Measurements from ENCODE around the gene DSP.

The DSP gene

DNA sequence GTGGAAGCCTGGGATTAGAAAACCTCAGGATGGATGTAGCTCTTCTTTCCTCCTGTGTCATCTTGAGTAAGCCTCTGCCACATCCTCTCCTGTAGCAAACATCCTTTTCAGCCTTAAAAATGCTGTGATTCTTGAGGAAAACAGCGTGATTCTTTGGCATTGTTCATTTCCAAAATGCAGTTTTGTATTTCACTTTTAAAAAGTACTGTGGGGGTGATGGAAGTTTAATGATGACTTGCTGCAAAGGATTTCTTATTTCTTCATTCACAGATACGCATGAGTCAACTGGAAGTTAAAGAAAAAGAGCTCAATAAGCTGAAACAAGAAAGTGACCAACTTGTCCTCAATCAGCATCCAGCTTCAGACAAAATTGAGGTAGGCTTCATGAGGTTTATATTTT is 24.6 kb downstream of the DSP start:
- Mint-ChIP-seq H3K4me3 (no peak overlapping the region), H3K36me3 (ENCODE audit: low read depth) (peaks cover 75% of the 10 kb centered on the region), H3K9me3 (no peaks in the 10 kb centered on the region), H3K4me1 (peaks cover 15% of the 10 kb centered on the region), H3K27ac (no peak overlapping the region), H3K27me3 (ENCODE audit: low read depth) (peaks cover 6% of the 10 kb centered on the region)
- TF ChIP-seq CTCF (IDR thresholded peaks at IDR 0.05; ENCODE audit: unreplicated experiment in 3 of 3) = no peak

DNA sequence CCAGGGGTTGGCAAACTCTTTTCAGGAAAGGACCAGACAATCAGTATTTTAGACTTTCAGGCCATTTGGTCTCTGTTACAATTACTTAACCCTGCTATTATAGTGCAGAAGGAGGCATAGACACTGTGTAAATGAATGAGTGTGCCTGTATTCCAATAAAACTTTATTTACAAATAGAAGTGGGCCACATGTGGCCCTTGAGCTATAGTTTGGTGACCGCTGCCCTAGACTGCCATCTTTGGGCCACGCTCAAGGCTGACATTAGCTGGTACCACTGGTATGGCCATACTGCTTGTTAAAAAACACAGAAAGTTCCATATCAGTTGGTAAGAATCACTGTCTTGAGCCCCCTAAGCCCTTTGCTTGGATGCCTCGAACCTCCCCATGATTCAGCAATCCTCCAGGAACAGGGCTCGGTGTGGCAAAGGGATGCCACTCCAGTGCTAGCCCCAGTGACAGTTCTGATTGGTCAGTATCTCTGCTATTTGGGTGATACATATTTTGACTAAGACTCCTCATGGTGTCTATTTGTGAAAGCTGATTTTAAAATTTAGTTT is 25.2 kb downstream of the DSP start:
- H3K9me3 Mint-ChIP-seq = no peaks in the 10 kb centered on the region
- peaks cover 74% of the 10 kb centered on the region for H3K36me3 Mint-ChIP-seq (ENCODE audit: low read depth)
- H3K27me3 Mint-ChIP-seq (ENCODE audit: low read depth) = peaks cover 6% of the 10 kb centered on the region
- H3K4me3 Mint-ChIP-seq = no peak overlapping the region
- no peak for TF ChIP-seq CTCF (IDR thresholded peaks at IDR 0.05; ENCODE audit: unreplicated experiment in 3 of 3)
- no peak overlapping the region for H3K27ac Mint-ChIP-seq
- H3K4me1 Mint-ChIP-seq = peaks cover 12% of the 10 kb centered on the region

DNA sequence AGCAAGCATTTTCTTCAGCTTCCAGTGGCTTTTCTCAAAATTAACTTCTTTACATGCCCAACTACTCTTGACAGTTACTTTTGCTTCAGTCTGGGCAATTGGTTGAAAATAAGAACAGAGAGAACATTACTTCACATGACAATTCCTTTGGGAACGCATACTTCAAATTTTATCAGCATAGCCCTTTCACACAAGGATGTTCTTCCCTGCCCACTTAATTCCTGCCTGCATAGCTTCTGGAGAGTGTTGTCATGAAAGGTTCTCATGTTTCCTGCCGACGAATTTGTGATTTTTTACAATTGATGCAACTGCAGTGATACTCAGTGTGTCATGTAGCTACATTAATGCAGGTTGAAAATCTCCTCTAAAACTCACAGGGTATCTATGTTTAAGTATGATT is 26.6 kb downstream of the DSP start:
- Mint-ChIP-seq H3K4me3 (no peak overlapping the region), H3K4me1 (peaks cover 10% of the 10 kb centered on the region), H3K27ac (peak overlapping the region in 2 of 3 experiments; percentile 42 to 47), H3K9me3 (no peaks in the 10 kb centered on the region), H3K36me3 (ENCODE audit: low read depth) (peaks cover 78% of the 10 kb centered on the region), H3K27me3 (ENCODE audit: low read depth) (peaks cover 6% of the 10 kb centered on the region)
- no peak for TF ChIP-seq CTCF (IDR thresholded peaks at IDR 0.05; ENCODE audit: unreplicated experiment in 3 of 3)

GRCh38 chr6:7569082-7569481 is 27.6 kb downstream of the DSP start:
- H3K27me3 Mint-ChIP-seq (ENCODE audit: low read depth) = peaks cover 3% of the 10 kb centered on the region
- TF ChIP-seq CTCF (IDR thresholded peaks at IDR 0.05; ENCODE audit: unreplicated experiment in 3 of 3) = no peak
- peaks cover 10% of the 10 kb centered on the region for H3K4me1 Mint-ChIP-seq
- H3K4me3 Mint-ChIP-seq = no peak overlapping the region
- peaks cover 74% of the 10 kb centered on the region for H3K36me3 Mint-ChIP-seq (ENCODE audit: low read depth)
- no peak overlapping the region for H3K27ac Mint-ChIP-seq
- no peaks in the 10 kb centered on the region for H3K9me3 Mint-ChIP-seq

DNA sequence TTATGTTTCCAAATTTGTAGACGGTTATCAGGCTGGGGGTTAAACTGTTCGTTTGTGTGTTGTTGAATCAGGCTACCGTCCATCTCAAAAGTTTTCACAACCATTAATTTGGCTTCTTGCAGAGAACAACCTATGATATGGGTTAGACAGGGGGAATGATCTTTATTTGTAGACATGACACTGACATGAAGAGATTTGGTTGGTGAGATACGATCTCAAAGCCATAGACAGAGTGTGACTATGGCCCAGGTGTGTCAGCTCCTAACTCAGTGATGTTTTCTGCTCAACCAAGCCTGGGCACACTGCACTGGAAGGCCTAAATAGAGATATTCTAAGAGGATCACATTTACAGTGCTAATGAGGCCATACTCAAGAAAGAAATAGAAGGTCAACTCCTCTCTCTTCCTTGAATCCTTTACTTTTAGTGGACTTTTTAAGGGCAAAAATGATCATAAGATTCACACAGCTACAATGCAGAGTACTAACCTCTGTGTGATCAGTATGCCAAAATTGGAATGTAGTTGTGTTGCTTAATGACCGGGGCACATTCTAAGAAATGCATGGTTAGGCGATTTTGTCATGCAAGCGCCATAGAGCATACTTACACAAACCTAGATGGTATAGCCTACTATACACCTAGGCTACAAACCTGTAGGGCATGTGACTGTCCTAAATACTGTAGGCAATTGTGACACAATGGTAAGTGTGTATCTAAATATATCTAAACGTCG is 30.9 kb downstream of the DSP start:
- Mint-ChIP-seq H3K4me3 (no peak overlapping the region), H3K36me3 (ENCODE audit: low read depth) (peaks cover 65% of the 10 kb centered on the region)
- TF ChIP-seq CTCF (IDR thresholded peaks at IDR 0.05; ENCODE audit: unreplicated experiment in 3 of 3) = no peak

DNA sequence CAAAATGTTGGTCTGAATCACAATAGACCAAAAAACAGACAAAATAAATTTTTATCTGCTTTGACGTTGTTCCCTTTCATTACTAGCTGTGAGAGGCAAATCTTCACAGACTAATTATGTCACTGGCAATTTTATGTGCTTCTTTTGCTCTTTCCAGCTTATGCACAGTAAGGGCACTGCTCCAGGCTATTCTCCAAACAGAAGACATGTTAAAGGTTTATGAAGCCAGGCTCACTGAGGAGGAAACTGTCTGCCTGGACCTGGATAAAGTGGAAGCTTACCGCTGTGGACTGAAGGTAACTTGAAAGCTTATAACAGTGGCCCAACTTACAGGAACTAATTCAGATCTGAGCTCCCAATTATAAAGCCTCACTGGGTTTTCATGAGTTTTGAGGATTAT is 33.0 kb downstream of the DSP start:
- Mint-ChIP-seq H3K4me1 (no peaks in the 10 kb centered on the region), H3K27ac (no peak overlapping the region), H3K4me3 (no peak overlapping the region), H3K9me3 (no peaks in the 10 kb centered on the region), H3K27me3 (ENCODE audit: low read depth) (no peaks in the 10 kb centered on the region), H3K36me3 (ENCODE audit: low read depth) (peaks cover 54% of the 10 kb centered on the region)
- no peak for TF ChIP-seq CTCF (IDR thresholded peaks at IDR 0.05; ENCODE audit: unreplicated experiment in 3 of 3)

More for the DNA sequence above, 30.9 kb downstream of the DSP start:
- no peaks in the 10 kb centered on the region for H3K9me3 Mint-ChIP-seq
- peaks cover 10% of the 10 kb centered on the region for H3K4me1 Mint-ChIP-seq
- peaks cover 2% of the 10 kb centered on the region for H3K27me3 Mint-ChIP-seq (ENCODE audit: low read depth)
- H3K27ac Mint-ChIP-seq = no peak overlapping the region
